HepG2 (cell line): ENCODE results near the gene NYAP1. TPM values are rescaled to one million over a fixed set of nuclear protein-coding genes. Genes with fewer than 3 reads are reported as not detected.
"Not testable (repeated sequence)": the region's sequence is repeated elsewhere in the genome, so short reads cannot be mapped to it uniquely, and the experiment has no call there.

ENCODE experiments used
- ATAC-seq: fragments of 200-7000 bp; cut with Tn5 transposase; 3 replicates; pipeline ENCODE4 v1.9.1; 2020; ENCODE audit warnings: mild to moderate bottlenecking, moderate library complexity
- BruUV-seq: library from RNA; stranded (reverse); fragments of 400-500 nt; replicated peaks from 2 replicates; lab custom pipeline; 2021; lab: Mats Ljungman, UMichigan
- CTCF ChIA-PET: fragments of 300-600 bp; formaldehyde crosslinking; extraction: SDS; loops from one replicate; lab custom pipeline; 2021; ENCODE audit warnings: low total read pairs, inconsistent platforms, low intra/inter-chr PET ratio; lab: Yijun Ruan, JAX
- POLR2A ChIA-PET: fragments of 350-600 bp; sonication (Branson Sonifier 250); formaldehyde crosslinking; loops from one replicate; lab custom pipeline; 2020; ENCODE audit warnings: antibody characterized with exemption, inconsistent platforms; lab: Yijun Ruan, JAX
- DNase-seq: peaks from one replicate; pipeline ENCODE4 v3.0.0-alpha.2; 2015; ENCODE audit warnings: low spot score
- FAIRE-seq: peaks from 3 replicates; lab custom pipeline; 2011; peaks lifted over from hg19 to GRCh38; lab: Jason Lieb, UNC
- H2AFZ ChIP-seq: one replicate; pipeline ENCODE4 v1.6.1; 2011; ENCODE audit warnings: low read length, inconsistent platforms
- H3K27ac ChIP-seq: fragments of 300-600 bp; 3 replicates; pipeline ENCODE4 v1.8.0; 2011; ENCODE audit warnings: mixed run types, mild to moderate bottlenecking, mixed read lengths, low read length, inconsistent platforms; ENCODE audit not compliant: insufficient read depth; ENCODE audit errors: extremely low read length
- H3K27me3 ChIP-seq, 2 experiments: fragments of 200-600 bp in 1 of 2; 2 replicates in 1 of 2; 3 replicates in 1 of 2; pipeline versions ENCODE4 v1.6.0 to v1.8.0; 2011; ENCODE audit warnings: low read length in 2 of 2, mild to moderate bottlenecking in 2 of 2, moderate library complexity in 2 of 2, inconsistent platforms in 1 of 2; ENCODE audit not compliant: insufficient read depth in 2 of 2, control insufficient read depth in 1 of 2
- H3K36me3 ChIP-seq, 2 experiments: fragments of 200-600 bp in 1 of 2; replicated peaks in 1 of 2; 2 replicates in 1 of 2; 3 replicates in 1 of 2; pipeline versions ENCODE4 v1.5.1 to v1.8.0; 2011; ENCODE audit warnings: low read length in 2 of 2, inconsistent platforms in 1 of 2; ENCODE audit not compliant: insufficient read depth in 2 of 2, control insufficient read depth in 1 of 2
- H3K4me1 ChIP-seq: 2 replicates; pipeline ENCODE4 v1.5.1; 2012; ENCODE audit warnings: low read length, inconsistent platforms; ENCODE audit not compliant: insufficient read depth
- H3K4me2 ChIP-seq: 2 replicates; pipeline ENCODE4 v1.6.0; 2011; ENCODE audit warnings: low read depth, low read length, inconsistent platforms
- H3K4me3 ChIP-seq, 3 experiments: fragments of 200-600 bp in 1 of 3; sonication (generic), shearing (Covaris generic) in 1 of 3; replicated peaks in 1 of 3; 2 replicates each; pipeline ENCODE4 v1.5.1; 2011 to 2016; ENCODE audit warnings: low read length in 3 of 3, inconsistent platforms in 2 of 3, low read depth in 2 of 3, mild to moderate bottlenecking in 2 of 3, control low read depth in 1 of 3, mixed read lengths in 1 of 3; ENCODE audit not compliant: insufficient read depth in 1 of 3
- H3K79me2 ChIP-seq: one replicate; pipeline ENCODE4 v1.6.1; 2011; ENCODE audit warnings: low read length, inconsistent platforms; ENCODE audit not compliant: insufficient read depth
- H3K9ac ChIP-seq: 2 replicates; pipeline ENCODE4 v1.6.0; 2011; ENCODE audit warnings: mild to moderate bottlenecking, low read depth, low read length, inconsistent platforms; ENCODE audit not compliant: insufficient read depth
- H3K9me3 ChIP-seq: 2 replicates; pipeline ENCODE4 v1.5.1; 2012; ENCODE audit warnings: mild to moderate bottlenecking, low read length
- H4K20me1 ChIP-seq: 2 replicates; pipeline ENCODE4 v1.6.0; 2011; ENCODE audit warnings: inconsistent platforms, mild to moderate bottlenecking, low read length, moderate library complexity; ENCODE audit not compliant: insufficient read depth
- ARID2 ChIP-seq: sonication (generic); formaldehyde crosslinking; IDR thresholded peaks from 2 replicates; pipeline ENCODE4 v1.8.1; 2022; ENCODE audit warnings: mild to moderate bottlenecking, missing genetic modification reagents, borderline replicate concordance
- ARID4A ChIP-seq: sonication (generic); formaldehyde crosslinking; IDR thresholded peaks from 2 replicates; pipeline ENCODE4 v1.5.0; 2020; ENCODE audit warnings: mild to moderate bottlenecking, missing genetic modification reagents, borderline replicate concordance
- CEBPB ChIP-seq: IDR thresholded peaks from 2 replicates; pipeline ENCODE4 v1.6.1; 2011; ENCODE audit warnings: low read depth, low read length, improper control_type of control experiment, borderline replicate concordance
- CEBPG ChIP-seq: IDR thresholded peaks from 2 replicates; pipeline ENCODE4 v1.6.1; 2016
- CSRNP1 ChIP-seq: sonication (generic); formaldehyde crosslinking; IDR thresholded peaks from 2 replicates; pipeline ENCODE4 v1.8.1; 2023; ENCODE audit warnings: mild to moderate bottlenecking, missing genetic modification reagents
- GATAD2A ChIP-seq: IDR thresholded peaks from 2 replicates; pipeline ENCODE4 v1.6.1; 2016
- MED1 ChIP-seq: sonication (generic); formaldehyde crosslinking; IDR thresholded peaks from 2 replicates; pipeline ENCODE4 v1.4.0; 2020; ENCODE audit warnings: missing genetic modification reagents
- NCOA1 ChIP-seq: sonication (generic); formaldehyde crosslinking; IDR thresholded peaks from 2 replicates; pipeline ENCODE4 v1.9.0; 2021; ENCODE audit warnings: missing genetic modification reagents
- NR2F6 ChIP-seq, 2 experiments: IDR thresholded peaks; 2 replicates each; pipeline ENCODE4 v1.6.1; 2016; ENCODE audit warnings: antibody characterized with exemption in 1 of 2, mild to moderate bottlenecking in 1 of 2
- RARA ChIP-seq: IDR thresholded peaks from 2 replicates; pipeline ENCODE4 v1.6.1; 2016; ENCODE audit warnings: missing genetic modification reagents, missing compliant biosample characterization
- RXRB ChIP-seq: IDR thresholded peaks from 2 replicates; pipeline ENCODE4 v1.6.1; 2016; ENCODE audit warnings: borderline replicate concordance, missing genetic modification reagents, missing compliant biosample characterization
- SAP130 ChIP-seq: IDR thresholded peaks from 2 replicates; pipeline ENCODE4 v1.6.1; 2016; ENCODE audit warnings: low read depth
- THRA ChIP-seq: sonication (generic); formaldehyde crosslinking; IDR thresholded peaks from 2 replicates; pipeline ENCODE4 v1.4.0; 2020; ENCODE audit warnings: missing genetic modification reagents, borderline replicate concordance
- ZBTB10 ChIP-seq: sonication (generic); formaldehyde crosslinking; IDR thresholded peaks from 2 replicates; pipeline ENCODE4 v1.4.0; 2020; ENCODE audit warnings: missing genetic modification reagents, borderline replicate concordance
- WGBS: methylation state at CpG from one replicate; pipeline ENCODE4 v1.1.6; 2017; ENCODE audit warnings: low lambda C conversion rate; 5-methylcytosine and 5-hydroxymethylcytosine counted together
- in situ Hi-C: cut with HindIII; loops from 2 replicates; pipeline ENCODE4 v1.10.0; 2017; ENCODE audit warnings: low pct_unique_long_range_greater_than_20kb; ENCODE audit not compliant: extremely low pct_ligation_motif_present
- intact Hi-C: fragments of 100-400 bp; cut with micrococcal nuclease; formaldehyde crosslinking; loops from one replicate; pipeline ENCODE4 v1.10.0; 2022; ENCODE audit not compliant: unreplicated experiment
- polyA plus RNA-seq, 8 experiments: library from polyadenylated mRNA; depleted of rRNA in 3 of 8; stranded (reverse) in 7 of 8; unstranded in 1 of 8; fragments of >200 nt; fragmentation: Illumina TruSeq in 4 of 8; extraction: Trizol in 4 of 8; gene quantifications; 2 replicates each; pipeline versions ENCODE4 v1.2.1 to v1.2.3, GENCODE V29; 2011 to 2016; ENCODE audit warnings: low read depth in 4 of 8, missing spikeins in 1 of 8, mixed read lengths in 1 of 8; ENCODE audit not compliant: insufficient read depth in 1 of 8
- total RNA-seq, 5 experiments: library from RNA; depleted of rRNA; stranded (reverse); fragments of >200 nt; fragmentation: Illumina TruSeq; extraction: Trizol; gene quantifications; 2 replicates each; pipeline ENCODE4 v1.2.3, GENCODE V29; 2016; ENCODE audit warnings: low read depth in 1 of 5

Gene NYAP1
- total and polyA plus RNA-seq, 2 of the 13 experiments (the other 11 are each of a cell fraction or from before 2014, with no cell fraction given): 0.15 to 0.46 TPM

- Histone ChIP-seq H3K4me2 (peak overlapping the region; percentile 86), H3K9ac (peak overlapping the region; percentile 50), H3K4me1 (peaks cover 57% of the 10 kb centered on the region), H3K4me3 (peak overlapping the region; percentile 93 to 98 (median 96)), H3K27ac (peak overlapping the region; percentile 96), H3K79me2 (peaks cover 51% of the 10 kb centered on the region)
- FAIRE-seq, H3K36me3 ChIP-seq, H4K20me1 ChIP-seq, H3K9me3 ChIP-seq, ATAC-seq, CTCF ChIA-PET, H2AFZ ChIP-seq, BruUV-seq, in situ Hi-C loops, H3K27me3 ChIP-seq: not testable (repeated sequence)
- 9% methylated on average over 7 of the region's 7 CpGs for WGBS
- intact Hi-C loops: loop anchor here (2.0 kb wide), 1 partner anchor 17 kb away; no protein-coding TSS in a partner anchor
- POLR2A ChIA-PET: interaction anchor here (1.9 kb wide), 1 partner anchor 10 kb away, joined by 4 read pairs; no protein-coding TSS in a partner anchor
- peak; percentile 17 for DNase-seq
- TF ChIP-seq MED1 (CRISPR knock-in tag) (peak; percentile 28; the same call in 1 of the 2 replicates), ARID2 (CRISPR knock-in tag) (0 out of 2 replicates have a peak, but pooled peaks have one; percentile 47), NCOA1 (0 out of 2 replicates have a peak, but pooled peaks have one; percentile 31), CEBPG (CRISPR knock-in tag) (peak; percentile 79), ZBTB10 (CRISPR knock-in tag) (0 out of 2 replicates have a peak, but pooled peaks have one; percentile 16), GATAD2A (CRISPR knock-in tag) (0 out of 2 replicates have a peak, but pooled peaks have one; percentile 11), RXRB (CRISPR knock-in tag) (peak; percentile 41; the same call in 1 of the 2 replicates), SAP130 (peak; percentile 27; the same call in 1 of the 2 replicates), NR2F6 (IDR thresholded peaks at IDR 0.05) (0 out of 2 replicates have a peak, but pooled peaks have one; percentile 38), NR2F6 (CRISPR knock-in tag; IDR thresholded peaks at IDR 0.05) (peak; percentile 23; the same call in 1 of the 2 replicates), THRA (CRISPR knock-in tag) (peak; percentile 67; the same call in 1 of the 2 replicates), CSRNP1 (0 out of 2 replicates have a peak, but pooled peaks have one; percentile 24), RARA (CRISPR knock-in tag) (peak; percentile 26; the same call in 1 of the 2 replicates), ARID4A (CRISPR knock-in tag) (peak; percentile 42; the same call in 1 of the 2 replicates), CEBPB (peak; percentile 59; the same call in 1 of the 2 replicates)
Measured at GRCh38 chr7:100541309-100541708, 57.6 kb downstream of the NYAP1 start.
